GM12891 (cell line): ENCODE results near the gene SH3D21.

Experiments used
- DNase-seq: peaks from one replicate; pipeline ENCODE4 v3.0.0; 2011; ENCODE audit warnings: low spot score; ENCODE audit not compliant: insufficient read length
- FAIRE-seq: peaks from 2 replicates; lab custom pipeline; 2011; peaks lifted over from hg19 to GRCh38; lab: Jason Lieb, UNC
- PAX5 ChIP-seq: IDR thresholded peaks from 2 replicates; pipeline ENCODE4 v1.6.1; 2011; ENCODE audit warnings: low read length, moderate library complexity, mild to moderate bottlenecking; ENCODE audit not compliant: insufficient read depth, severe bottlenecking
- POLR2A ChIP-seq: IDR thresholded peaks from 2 replicates; pipeline ENCODE4 v1.6.1; 2011; ENCODE audit warnings: low read depth, low read length, control low read depth
- POLR2AphosphoS5 ChIP-seq: IDR thresholded peaks from 2 replicates; pipeline ENCODE4 v1.6.1; 2011; ENCODE audit warnings: low read depth, low read length, control low read depth
- POU2F2 ChIP-seq: IDR thresholded peaks from 2 replicates; pipeline ENCODE4 v1.6.1; 2011; ENCODE audit warnings: low read depth, mild to moderate bottlenecking, control low read depth, low read length, moderate library complexity
- SPI1 ChIP-seq: IDR thresholded peaks from 2 replicates; pipeline ENCODE4 v1.6.1; 2011; ENCODE audit warnings: low read depth, low read length, control low read depth
- TAF1 ChIP-seq: IDR thresholded peaks from 2 replicates; pipeline ENCODE4 v1.6.1; 2011; ENCODE audit warnings: low read depth, low read length, control low read depth

Gene SH3D21

DNA sequence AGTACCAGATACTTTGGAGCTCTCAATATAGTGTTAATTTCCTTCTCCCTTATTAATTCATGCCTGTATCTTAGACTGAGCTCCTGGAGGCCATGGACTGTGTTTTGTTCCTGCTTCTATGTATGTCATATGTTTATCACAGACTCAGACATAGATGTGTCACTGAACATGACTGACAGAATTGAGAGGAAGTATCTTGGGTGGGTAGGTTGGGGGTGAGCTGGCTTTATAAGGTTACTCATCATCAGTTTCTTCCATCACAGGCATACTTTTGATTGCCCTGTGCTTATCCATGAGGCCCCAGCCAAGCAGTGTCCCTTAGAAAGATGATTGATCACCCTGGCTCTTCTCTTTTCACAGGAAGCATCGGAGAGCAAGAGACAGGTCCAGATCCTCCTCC is 5.6 kb upstream of the SH3D21 start:
- DNase-seq (no peak), FAIRE-seq (no peak)
- TF ChIP-seq SPI1, result no peak
- TF ChIP-seq POU2F2, result no peak
- TF ChIP-seq POLR2A, result no peak
- no peak for TF ChIP-seq POLR2AphosphoS5
- TF ChIP-seq TAF1, result no peak
- no peak for TF ChIP-seq PAX5

DNA sequence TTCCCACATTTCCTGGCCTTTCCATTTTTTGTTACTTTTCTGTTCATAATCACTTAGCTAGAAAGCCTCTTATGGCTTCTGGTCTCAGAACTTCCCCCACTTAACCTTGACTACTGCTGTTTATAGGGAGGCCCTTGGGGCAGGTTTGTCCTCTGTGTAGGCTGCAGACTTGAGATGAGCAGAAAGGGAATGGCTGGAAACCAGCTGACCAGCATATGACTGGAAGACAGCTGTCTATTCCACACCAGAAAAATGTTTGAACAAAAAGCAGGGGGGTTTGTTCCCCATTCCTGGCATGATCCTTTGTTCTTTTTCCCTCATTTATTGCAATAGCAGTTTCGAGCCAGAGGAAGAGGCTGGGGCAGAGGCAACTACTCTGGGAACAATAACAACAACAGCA is 4.9 kb upstream of the SH3D21 start:
- DNase-seq, result no peak
- TF ChIP-seq POLR2AphosphoS5 (no peak), POLR2A (no peak), TAF1 (no peak), PAX5 (no peak), SPI1 (no peak), POU2F2 (no peak)
- no peak for FAIRE-seq

DNA sequence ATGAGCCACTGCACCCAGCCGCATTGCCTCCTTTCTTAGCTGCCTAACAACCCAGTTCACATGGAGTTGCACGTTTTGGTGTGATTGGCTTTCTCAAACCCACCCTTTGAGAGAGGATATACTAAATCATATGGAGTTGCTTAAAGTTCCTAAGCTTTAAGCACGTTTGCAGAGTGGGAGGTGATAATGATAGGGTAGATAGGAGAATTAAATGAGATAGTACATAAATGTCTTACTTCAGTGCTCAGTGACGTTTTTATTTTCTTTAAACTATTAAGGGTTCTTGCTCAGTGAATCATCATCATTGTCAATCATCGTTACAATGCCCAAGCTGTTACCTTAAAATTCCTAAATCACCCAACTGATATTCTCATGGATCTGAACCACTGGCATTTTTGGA is 2.9 kb upstream of the SH3D21 start:
- FAIRE-seq (no peak), DNase-seq (no peak)
- TF ChIP-seq POLR2AphosphoS5 (no peak), PAX5 (no peak), POU2F2 (no peak), TAF1 (no peak), SPI1 (no peak), POLR2A (no peak)

DNA sequence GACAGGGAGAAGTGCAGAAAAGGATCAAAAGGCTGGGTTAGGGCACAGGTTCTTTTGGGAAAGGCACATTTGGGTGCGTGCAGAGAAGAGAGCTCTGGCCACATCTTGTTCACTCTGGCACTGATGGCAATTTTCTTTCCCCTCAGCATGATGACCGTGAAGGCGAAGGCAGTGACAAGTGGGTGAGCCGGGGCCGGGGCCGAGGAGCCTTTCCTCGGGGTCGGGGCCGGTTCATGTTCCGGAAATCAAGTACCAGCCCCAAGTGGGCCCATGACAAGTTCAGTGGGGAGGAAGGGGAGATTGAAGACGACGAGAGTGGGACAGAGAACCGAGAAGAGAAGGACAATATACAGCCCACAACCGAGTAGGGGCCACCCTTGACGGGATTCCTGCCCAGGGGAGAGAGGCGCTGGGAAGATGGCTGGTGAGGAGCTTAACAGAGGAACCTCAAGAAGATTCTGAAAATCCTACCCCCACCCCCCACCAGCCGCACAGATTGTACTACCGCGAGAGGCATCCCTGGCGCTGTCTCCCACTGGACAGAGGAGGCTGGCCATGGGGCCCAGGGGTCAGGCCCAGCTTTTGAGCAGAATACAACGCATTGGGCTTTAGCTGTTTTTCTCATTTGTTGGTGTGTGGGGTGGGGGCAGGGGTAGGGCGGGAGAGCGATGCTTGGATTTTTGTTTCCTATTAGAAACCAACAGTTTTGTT is 2.4 kb upstream of the SH3D21 start:
- DNase-seq, result no peak
- FAIRE-seq, result no peak
- no peak for TF ChIP-seq POLR2AphosphoS5
- TF ChIP-seq TAF1, result no peak
- no peak for TF ChIP-seq SPI1
- TF ChIP-seq POLR2A, result no peak
- no peak for TF ChIP-seq PAX5
- no peak for TF ChIP-seq POU2F2

DNA sequence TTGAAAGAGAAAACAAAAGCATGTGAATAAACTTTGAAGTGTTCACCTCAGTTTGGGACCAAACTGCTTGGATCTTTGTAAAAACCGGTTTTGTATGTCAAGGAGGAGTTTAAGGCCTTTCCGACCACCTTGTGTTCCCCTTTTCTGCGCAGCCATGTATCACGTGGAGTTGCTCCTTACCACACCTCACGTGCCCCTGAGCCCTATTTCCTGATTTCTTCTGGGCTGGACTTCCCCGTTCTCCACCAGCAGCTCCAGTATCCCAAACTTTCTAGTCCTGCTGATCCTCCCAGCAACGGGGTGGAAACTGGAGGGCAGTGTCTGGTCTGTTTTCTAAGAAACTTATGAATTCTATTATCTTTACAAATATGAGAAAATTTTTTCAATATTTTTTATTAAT is 1.6 kb upstream of the SH3D21 start:
- peak; percentile 54 for TF ChIP-seq SPI1
- no peak for TF ChIP-seq POLR2A
- DNase-seq, result no peak
- FAIRE-seq, result peak; percentile 74

DNA sequence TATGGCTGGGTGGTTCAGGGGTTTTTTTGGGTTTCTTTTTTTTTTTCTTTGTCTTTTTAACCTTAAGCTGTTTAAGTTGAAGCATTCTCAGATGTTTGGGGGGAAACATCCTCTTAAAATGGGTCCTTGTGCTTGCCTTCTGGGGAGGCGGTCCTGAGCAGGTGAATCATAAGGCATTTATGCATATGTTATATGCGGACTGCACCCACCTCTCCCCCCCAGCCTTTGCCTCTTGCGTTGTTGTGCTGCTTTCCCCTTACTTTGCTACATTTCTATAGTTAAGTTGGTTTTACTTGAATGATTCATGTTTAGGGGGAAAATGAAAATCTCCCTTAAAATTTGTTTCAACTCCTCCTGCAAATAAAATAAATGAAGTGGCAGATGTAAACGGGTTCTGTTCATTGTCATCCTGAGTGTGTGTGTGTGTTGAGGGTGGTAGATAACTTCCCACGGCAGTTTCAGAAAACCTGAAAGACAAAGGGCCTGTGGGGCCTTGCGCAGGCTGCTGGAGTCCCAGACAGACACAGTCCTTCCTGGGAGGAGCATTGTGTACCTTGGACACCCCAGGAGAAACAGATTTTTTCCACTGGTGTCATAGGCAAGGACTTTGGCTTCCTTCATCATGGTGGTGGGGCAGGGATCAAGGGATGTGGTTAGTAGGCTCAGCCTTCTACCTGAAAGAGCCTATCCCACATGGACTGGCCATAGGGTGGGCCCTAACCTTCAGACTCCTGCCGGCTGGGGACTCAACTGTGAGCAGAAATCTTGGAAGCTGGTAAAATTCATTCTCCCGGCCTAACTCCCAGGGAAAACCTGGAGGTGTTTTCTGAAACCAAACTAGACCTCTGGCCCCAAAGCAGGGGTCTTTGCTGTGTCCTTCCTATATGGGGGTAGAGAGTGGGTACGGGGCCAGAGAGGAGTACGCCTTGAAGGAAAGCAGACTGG is 926 bp upstream of the SH3D21 start:
- FAIRE-seq, result peak; percentile 74
- DNase-seq, result no peak
- TF ChIP-seq SPI1 (no peak), POU2F2 (no peak), POLR2AphosphoS5 (no peak), POLR2A (no peak), TAF1 (no peak), PAX5 (no peak)

DNA sequence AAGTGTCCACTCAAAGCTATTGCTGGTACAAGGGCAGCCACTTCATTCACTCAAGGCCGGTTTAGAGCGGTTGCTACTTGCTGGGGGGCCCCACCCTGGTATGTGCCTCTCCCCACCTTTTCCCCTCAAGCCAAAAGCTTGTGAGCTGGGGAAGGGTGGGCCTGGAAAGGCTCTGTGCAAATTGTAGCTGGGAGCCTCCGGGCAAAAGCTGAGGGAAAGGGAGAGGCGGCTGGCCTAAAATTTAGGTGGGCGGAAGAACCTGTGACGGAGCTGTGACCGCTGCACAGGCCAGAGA is 306 bp upstream of the SH3D21 start:
- TF ChIP-seq POLR2AphosphoS5 (0 out of 2 replicates have a peak, but pooled peaks have one; percentile 25), TAF1 (no peak), SPI1 (no peak)
- FAIRE-seq (peak; percentile 33), DNase-seq (no peak)

DNA sequence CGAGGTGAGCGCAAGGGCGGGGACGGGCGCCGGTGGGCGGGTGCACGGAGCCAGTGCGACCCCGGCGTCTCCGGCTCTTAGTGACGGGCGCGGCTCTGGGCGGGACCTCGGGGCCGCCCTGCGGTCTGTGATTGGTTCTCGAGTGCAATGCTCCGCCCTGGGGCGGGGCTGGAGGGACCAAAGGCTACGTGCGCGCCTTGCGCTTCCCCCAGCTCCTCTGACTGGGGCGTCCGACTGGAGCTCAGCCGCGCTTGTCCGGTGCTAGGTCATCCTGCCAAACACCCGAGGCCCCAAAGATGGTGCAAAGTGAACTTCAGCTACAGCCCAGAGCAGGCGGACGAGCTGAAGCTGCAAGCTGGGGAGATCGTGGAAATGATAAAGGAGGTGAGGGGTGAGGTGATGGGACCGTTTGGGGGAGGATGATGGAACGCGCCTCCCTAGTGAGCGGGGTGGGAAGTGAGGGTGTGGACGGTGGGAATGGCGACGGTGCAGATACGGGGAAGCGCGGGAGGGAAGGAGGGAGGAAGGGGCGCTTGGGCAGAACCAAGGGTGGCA is 811 bp downstream of the SH3D21 start:
- TF ChIP-seq POLR2A (peak; percentile 94), TAF1 (peak; percentile 66; the same call in 1 of the 2 replicates), POLR2AphosphoS5 (peak; percentile 85), PAX5 (no peak), POU2F2 (peak; percentile 42; the same call in 1 of the 2 replicates), SPI1 (no peak)
- DNase-seq (peak; percentile 98), FAIRE-seq (peak; percentile 96)

DNA sequence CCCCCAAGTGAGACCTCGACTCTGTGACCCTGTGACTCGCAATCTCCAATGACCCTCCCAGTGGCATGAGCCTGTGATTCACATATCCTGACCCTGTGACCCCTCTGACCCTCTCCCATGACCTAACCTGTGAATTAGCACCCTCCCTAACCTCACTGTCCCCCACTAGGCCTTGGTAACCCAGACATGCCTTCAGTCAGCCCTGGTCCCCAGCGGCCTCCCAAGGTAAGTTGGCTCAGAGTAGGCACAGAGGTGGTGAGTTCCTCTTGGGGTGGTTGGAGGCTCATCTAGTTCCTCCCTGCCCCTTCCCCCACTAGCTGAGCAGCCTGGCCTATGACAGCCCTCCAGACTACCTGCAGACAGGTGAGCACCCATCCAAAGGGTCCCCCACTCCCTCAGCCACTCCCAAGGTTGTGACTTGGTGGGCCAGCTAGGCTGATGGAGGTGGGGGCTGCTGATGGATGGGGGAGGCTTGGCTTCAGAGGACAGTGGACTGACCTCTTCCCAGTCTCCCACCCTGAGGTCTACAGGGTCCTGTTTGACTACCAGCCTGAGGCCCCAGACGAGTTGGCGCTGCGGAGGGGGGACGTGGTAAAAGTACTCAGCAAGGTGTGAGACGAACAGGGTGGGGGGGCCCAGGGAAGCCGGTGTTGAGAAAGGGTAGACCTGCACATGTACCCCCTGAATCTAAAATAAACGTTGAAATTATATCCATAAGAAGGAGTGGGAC is 1.6 kb downstream of the SH3D21 start:
- TF ChIP-seq TAF1 (no peak), POLR2A (no peak), POLR2AphosphoS5 (no peak), POU2F2 (no peak), SPI1 (no peak), PAX5 (no peak)
- FAIRE-seq, result peak; percentile 81
- no peak for DNase-seq
